Measurements from ENCODE around the gene PRPF19. TPM values are rescaled to one million over a fixed set of nuclear protein-coding genes. Genes with fewer than 3 reads are reported as not detected.

Gene PRPF19
- polyA plus RNA-seq, 1 donor (not counting 4 experiments of a cell fraction or from before 2014, with no cell fraction given): 35.4 TPM

DNA sequence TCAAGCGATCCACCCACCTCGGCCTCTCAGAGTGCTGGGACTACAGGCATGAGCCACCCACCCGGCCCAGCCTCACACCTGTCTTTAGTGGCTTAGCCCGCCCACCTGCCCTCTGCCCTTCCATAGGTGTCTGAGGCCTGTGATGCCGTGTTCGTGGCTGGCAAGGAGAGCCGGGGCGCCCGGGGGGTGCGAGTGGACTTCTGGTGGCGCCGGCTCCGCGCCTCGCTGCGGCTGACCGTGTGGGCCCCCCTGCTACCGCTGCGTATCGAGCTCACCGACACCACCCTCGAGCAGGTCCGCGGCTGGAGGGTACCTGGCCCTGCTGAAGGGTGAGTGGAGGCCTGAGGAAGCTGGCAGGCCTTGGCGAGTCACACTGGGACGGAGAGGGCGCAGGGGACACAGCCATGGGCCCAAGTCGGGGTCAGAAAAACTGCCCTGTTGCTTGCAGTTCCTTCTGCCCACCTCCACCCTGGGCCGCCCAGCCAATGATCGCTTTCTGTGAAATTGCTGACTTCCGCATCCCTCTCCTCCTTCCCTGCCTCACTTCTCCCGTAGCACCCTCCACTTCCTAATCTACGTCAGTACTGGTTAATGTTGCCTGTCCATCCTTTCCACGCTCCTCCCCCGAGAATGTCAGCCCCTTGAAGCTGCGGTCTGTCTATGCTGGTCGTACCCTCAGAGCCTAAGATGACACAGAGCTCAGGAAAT lies 27.2 kb upstream of the PRPF19 start:
- dilution Hi-C loops (cut with MboI; ENCODE audit: extremely low pct_ligation_motif_present, low sequenced_read_pairs): no loop called here
- Histone ChIP-seq H3K4me1 (ENCODE audit: control insufficient read depth, extremely low read depth, insufficient read depth, low read length) (no peaks in the 10 kb centered on the region), H3K9ac (ENCODE audit: control insufficient read depth, extremely low read depth, insufficient read depth, low read length) (no peak overlapping the region), H3K79me2 (ENCODE audit: control insufficient read depth, insufficient read depth, low read length) (no peaks in the 10 kb centered on the region), H4K20me1 (ENCODE audit: control insufficient read depth, extremely low read depth, insufficient read depth, low read length) (no peaks in the 10 kb centered on the region), H3K36me3 (ENCODE audit: control insufficient read depth in 2 of 2, extremely low read depth in 1 of 2, insufficient read depth in 2 of 2, low read length in 2 of 2) (peaks cover 12 to 38% of the 10 kb centered on the region in 2 experiments), H3K9me1 (ENCODE audit: control insufficient read depth, extremely low read depth, insufficient read depth, low read length) (no peaks in the 10 kb centered on the region), H3K27ac (ENCODE audit: control insufficient read depth, insufficient read depth, low read length) (no peak overlapping the region), H3K4me3 (ENCODE audit: control insufficient read depth in 2 of 3, extremely low read depth in 1 of 3, insufficient read depth in 2 of 3, low read depth in 1 of 3, low read length in 3 of 3) (no peak overlapping the region), H2AFZ (ENCODE audit: control insufficient read depth, low read length) (no peak overlapping the region), H3K9me3 (ENCODE audit: control insufficient read depth, low read depth, low read length) (no peaks in the 10 kb centered on the region), H3K27me3 (ENCODE audit: control insufficient read depth, extremely low read depth, insufficient read depth, low read length) (no peaks in the 10 kb centered on the region), H3K4me2 (ENCODE audit: control insufficient read depth, extremely low read depth, insufficient read depth, low read depth, low read length) (no peak overlapping the region)
- no peak for TF ChIP-seq EZH2 (IDR thresholded peaks at IDR 0.05; ENCODE audit: low read length)
- TF ChIP-seq, protein P1, sequence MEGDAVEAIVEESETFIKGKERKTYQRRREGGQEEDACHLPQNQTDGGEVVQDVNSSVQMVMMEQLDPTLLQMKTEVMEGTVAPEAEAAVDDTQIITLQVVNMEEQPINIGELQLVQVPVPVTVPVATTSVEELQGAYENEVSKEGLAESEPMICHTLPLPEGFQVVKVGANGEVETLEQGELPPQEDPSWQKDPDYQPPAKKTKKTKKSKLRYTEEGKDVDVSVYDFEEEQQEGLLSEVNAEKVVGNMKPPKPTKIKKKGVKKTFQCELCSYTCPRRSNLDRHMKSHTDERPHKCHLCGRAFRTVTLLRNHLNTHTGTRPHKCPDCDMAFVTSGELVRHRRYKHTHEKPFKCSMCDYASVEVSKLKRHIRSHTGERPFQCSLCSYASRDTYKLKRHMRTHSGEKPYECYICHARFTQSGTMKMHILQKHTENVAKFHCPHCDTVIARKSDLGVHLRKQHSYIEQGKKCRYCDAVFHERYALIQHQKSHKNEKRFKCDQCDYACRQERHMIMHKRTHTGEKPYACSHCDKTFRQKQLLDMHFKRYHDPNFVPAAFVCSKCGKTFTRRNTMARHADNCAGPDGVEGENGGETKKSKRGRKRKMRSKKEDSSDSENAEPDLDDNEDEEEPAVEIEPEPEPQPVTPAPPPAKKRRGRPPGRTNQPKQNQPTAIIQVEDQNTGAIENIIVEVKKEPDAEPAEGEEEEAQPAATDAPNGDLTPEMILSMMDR (optimal IDR thresholded peaks at IDR 0.05 in 1 of 3, IDR thresholded peaks at IDR 0.05 in 1 of 3, conservative IDR thresholded peaks at IDR 0.05 in 1 of 3; ENCODE audit: extremely low read depth in 1 of 3, insufficient read depth in 2 of 3, low read length in 3 of 3): no peak
- DNase-seq (ENCODE audit: low read depth, low spot score) (no peak), FAIRE-seq (no peak)

DNA sequence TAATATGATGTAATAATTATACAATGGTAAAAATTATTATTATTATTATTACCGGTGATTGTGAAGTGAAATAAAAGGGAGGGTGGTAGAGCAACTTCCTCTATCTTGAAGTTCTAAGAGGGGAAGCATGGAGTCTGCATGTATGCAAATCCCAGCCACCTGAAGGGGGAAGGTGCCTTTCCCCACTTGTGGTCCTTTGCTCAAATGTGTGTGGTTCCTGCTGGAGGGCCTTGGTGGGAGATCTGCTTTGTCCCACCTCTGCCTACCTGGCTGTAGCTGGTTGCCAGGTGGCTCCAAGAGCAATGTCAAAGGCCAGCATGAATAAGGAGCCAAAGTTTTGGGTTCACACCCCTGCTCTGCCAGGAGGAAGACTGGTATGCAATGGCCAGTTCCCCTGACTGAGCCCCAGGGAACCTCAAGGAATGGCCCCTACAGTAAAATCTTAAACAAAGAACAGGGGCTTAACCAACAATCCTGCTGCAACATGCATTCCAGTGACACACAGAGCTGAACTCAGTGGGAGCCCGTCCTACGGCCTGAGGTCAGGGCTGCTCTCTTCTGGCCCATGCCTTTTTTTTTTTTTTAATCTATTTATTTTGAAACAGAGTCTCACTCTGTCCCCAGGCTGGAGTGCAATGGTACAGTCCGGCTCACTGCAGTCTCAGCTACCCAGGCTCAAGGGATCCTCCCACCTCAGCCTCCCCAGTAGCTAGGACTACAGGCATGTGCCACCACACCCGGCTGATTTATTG lies 26.4 kb upstream of the PRPF19 start:
- Histone ChIP-seq H3K79me2 (ENCODE audit: control insufficient read depth, insufficient read depth, low read length) (no peaks in the 10 kb centered on the region), H3K9ac (ENCODE audit: control insufficient read depth, extremely low read depth, insufficient read depth, low read length) (no peak overlapping the region), H3K9me1 (ENCODE audit: control insufficient read depth, extremely low read depth, insufficient read depth, low read length) (no peaks in the 10 kb centered on the region), H3K4me2 (ENCODE audit: control insufficient read depth, extremely low read depth, insufficient read depth, low read depth, low read length) (no peak overlapping the region), H3K4me3 (ENCODE audit: control insufficient read depth in 2 of 3, extremely low read depth in 1 of 3, insufficient read depth in 2 of 3, low read depth in 1 of 3, low read length in 3 of 3) (no peak overlapping the region), H3K4me1 (ENCODE audit: control insufficient read depth, extremely low read depth, insufficient read depth, low read length) (no peaks in the 10 kb centered on the region), H3K27me3 (ENCODE audit: control insufficient read depth, extremely low read depth, insufficient read depth, low read length) (no peaks in the 10 kb centered on the region), H3K9me3 (ENCODE audit: control insufficient read depth, low read depth, low read length) (no peaks in the 10 kb centered on the region), H4K20me1 (ENCODE audit: control insufficient read depth, extremely low read depth, insufficient read depth, low read length) (no peaks in the 10 kb centered on the region), H3K27ac (ENCODE audit: control insufficient read depth, insufficient read depth, low read length) (no peak overlapping the region), H2AFZ (ENCODE audit: control insufficient read depth, low read length) (no peak overlapping the region), H3K36me3 (ENCODE audit: control insufficient read depth in 2 of 2, extremely low read depth in 1 of 2, insufficient read depth in 2 of 2, low read length in 2 of 2) (peaks cover 12 to 42% of the 10 kb centered on the region in 2 experiments)
- dilution Hi-C loops (cut with MboI; ENCODE audit: extremely low pct_ligation_motif_present, low sequenced_read_pairs): no loop called here
- FAIRE-seq (no peak), DNase-seq (ENCODE audit: low read depth, low spot score) (no peak)
- TF ChIP-seq, protein P1 (optimal IDR thresholded peaks at IDR 0.05 in 1 of 3, IDR thresholded peaks at IDR 0.05 in 1 of 3, conservative IDR thresholded peaks at IDR 0.05 in 1 of 3; ENCODE audit: extremely low read depth in 1 of 3, insufficient read depth in 2 of 3, low read length in 3 of 3): no peak
- TF ChIP-seq EZH2 (IDR thresholded peaks at IDR 0.05; ENCODE audit: low read length): no peak
